WTC11 (cell line): ENCODE data around the gene KRT27. TPM values are rescaled to one million over a fixed set of nuclear protein-coding genes. Genes with fewer than 3 reads are reported as not detected.

Experiments
- IRF1 ChIP-seq: sonication (generic); formaldehyde crosslinking; IDR thresholded peaks from 2 replicates; pipeline ENCODE4 v1.8.0; 2023; ENCODE audit warnings: missing genetic modification reagents
- MAX ChIP-seq: sonication (generic); formaldehyde crosslinking; IDR thresholded peaks from 2 replicates; pipeline ENCODE4 v1.8.0; 2022; ENCODE audit warnings: mild to moderate bottlenecking, missing genetic modification reagents
- PRDM15 ChIP-seq: sonication (generic); formaldehyde crosslinking; IDR thresholded peaks from 2 replicates; pipeline ENCODE4 v1.8.0; 2022; ENCODE audit warnings: missing genetic modification reagents
- ZMAT4 ChIP-seq: fragments of 250-450 bp; sonication (Bioruptor Pico); IDR thresholded peaks from 2 replicates; pipeline ENCODE4 v1.9.0; 2021; ENCODE audit warnings: mild to moderate bottlenecking
- ZNF232 ChIP-seq: sonication (generic); formaldehyde crosslinking; IDR thresholded peaks from 2 replicates; pipeline ENCODE4 v1.8.0; 2022; ENCODE audit warnings: mild to moderate bottlenecking, missing genetic modification reagents
- ZNF281 ChIP-seq: sonication (generic); formaldehyde crosslinking; IDR thresholded peaks from 2 replicates; pipeline ENCODE4 v1.8.0; 2023; ENCODE audit warnings: mild to moderate bottlenecking, missing genetic modification reagents
- ZNF425 ChIP-seq: fragments of 250-450 bp; sonication (Bioruptor Pico); conservative IDR thresholded peaks from 2 replicates; pipeline ENCODE4 v1.9.0; 2021; ENCODE audit warnings: mild to moderate bottlenecking
- ZNF512 ChIP-seq: sonication (generic); formaldehyde crosslinking; IDR thresholded peaks from 2 replicates; pipeline ENCODE4 v1.8.1; 2022; ENCODE audit warnings: missing genetic modification reagents, borderline replicate concordance
- ZNF532 ChIP-seq: fragments of 250-450 bp; sonication (Bioruptor Pico); IDR thresholded peaks from 2 replicates; pipeline ENCODE4 v1.9.0; 2021; ENCODE audit warnings: mild to moderate bottlenecking, borderline replicate concordance
- total RNA-seq: library from RNA; stranded (reverse); gene quantifications from 3 replicates; pipeline ENCODE4 v1.2.3, GENCODE V29; 2021

Gene KRT27
- total RNA-seq, 1 experiment from 2014 or later, result not detected

- TF ChIP-seq ZNF281 (CRISPR knock-in tag) (no peak), ZNF232 (no peak), PRDM15 (no peak), ZMAT4 (CRISPR knock-in tag) (no peak), MAX (CRISPR knock-in tag) (no peak), IRF1 (no peak), ZNF425 (CRISPR knock-in tag) (no peak), ZNF512 (no peak), ZNF532 (CRISPR knock-in tag) (no peak)
- TF ChIP-seq, all 79 proteins: peak for 0
Measured at GRCh38 chr17:40816569-40816968, 34.2 kb upstream of the KRT27 start (continued).
